Measurements from ENCODE around the gene GSTA4.
A peak's percentile ranks its signal among the peaks of the same experiment; 100 is the strongest.

The GSTA4 gene, protein sequence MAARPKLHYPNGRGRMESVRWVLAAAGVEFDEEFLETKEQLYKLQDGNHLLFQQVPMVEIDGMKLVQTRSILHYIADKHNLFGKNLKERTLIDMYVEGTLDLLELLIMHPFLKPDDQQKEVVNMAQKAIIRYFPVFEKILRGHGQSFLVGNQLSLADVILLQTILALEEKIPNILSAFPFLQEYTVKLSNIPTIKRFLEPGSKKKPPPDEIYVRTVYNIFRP

DNA sequence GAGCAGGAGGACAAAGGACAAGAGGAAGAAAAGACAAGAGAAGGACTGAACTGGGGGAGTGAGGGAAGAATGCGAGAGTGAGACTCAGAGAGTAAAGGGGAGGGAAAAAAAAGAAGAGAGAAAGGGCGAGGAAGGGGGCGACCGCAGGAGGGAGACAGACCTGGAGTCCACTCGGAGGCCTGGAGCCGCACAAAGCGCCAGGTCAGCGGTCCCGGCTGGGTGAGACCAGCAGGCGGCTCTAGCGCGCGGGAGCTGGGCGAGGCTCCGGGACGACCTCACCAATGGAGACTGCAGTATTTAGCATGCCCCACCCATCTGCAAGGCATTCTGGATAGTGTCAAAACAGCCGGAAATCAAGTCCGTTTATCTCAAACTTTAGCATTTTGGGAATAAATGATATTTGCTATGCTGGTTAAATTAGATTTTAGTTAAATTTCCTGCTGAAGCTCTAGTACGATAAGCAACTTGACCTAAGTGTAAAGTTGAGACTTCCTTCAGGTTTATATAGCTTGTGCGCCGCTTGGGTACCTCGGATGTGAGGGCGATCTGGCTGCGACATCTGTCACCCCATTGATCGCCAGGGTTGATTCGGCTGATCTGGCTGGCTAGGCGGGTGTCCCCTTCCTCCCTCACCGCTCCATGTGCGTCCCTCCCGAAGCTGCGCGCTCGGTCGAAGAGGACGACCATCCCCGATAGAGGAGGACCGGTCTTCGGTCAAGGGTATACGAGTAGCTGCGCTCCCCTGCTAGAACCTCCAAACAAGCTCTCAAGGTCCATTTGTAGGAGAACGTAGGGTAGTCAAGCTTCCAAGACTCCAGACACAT, at the start of gene GSTA4:
Gene GSTA4 (minus strand): TSS at position 196 of the 824 bp plus-strand sequence. CDS start 1,041 bp downstream, outside the sequence.
- peak; percentile 83 for DNase-seq

DNA sequence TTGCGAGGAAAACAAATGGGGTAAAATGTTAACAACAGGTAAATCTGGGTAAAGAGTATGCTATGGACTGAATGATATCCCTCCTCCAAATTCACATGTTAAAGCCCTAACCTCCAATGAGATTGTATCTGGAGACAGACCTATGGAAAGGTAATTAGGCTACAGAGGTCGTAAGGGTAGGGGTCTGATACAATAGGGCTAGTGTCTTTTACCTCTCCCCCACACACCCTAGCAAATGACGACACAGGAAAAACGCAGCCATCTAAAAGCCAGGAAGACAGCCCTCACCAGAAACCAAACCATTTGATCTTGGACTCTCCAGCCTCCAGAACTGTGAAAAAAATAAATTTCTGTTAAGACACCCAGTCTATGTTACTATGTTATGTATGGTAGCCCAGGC, 49.5 kb upstream of the GSTA4 start:
- DNase-seq = no peak

DNA sequence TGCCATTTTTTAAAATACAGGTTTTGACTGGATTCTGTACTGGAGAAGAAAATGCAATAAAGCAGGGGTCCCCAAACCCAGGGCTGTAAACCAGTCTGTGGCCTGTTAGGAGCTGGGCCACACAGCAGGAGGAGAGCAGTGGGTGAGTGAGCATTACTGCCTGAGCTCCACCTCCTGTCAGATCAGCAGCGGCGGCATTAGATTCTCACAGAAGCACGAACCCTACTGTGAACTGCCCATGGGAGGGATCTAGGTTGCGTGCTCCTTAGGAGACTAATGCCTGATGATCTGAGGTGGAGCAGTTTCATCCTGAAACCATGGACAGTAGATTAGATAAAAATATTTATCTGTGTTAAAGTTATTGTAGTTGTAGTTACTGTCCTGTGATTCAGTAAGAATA, 49.0 kb upstream of the GSTA4 start:
- DNase-seq = no peak

DNA sequence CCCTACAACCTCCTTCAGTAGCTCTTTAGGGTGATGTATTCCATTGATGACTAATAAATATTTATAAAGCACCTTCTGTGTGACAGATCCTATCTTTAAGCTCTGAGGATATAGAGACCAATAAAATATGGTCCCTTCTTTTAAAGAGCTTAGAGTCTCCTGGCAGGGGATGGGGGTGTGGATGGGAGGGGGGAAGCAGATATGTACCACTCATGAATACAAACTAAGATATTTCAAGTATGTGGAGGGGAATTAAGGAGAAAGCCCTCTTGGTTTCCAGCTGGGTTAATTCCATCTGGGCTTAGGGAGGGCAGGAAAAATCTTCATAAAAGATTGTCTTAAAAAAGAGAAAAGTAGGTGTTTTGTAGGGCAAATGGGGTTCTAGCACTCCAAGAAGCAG, 48.5 kb upstream of the GSTA4 start:
- DNase-seq = no peak

DNA sequence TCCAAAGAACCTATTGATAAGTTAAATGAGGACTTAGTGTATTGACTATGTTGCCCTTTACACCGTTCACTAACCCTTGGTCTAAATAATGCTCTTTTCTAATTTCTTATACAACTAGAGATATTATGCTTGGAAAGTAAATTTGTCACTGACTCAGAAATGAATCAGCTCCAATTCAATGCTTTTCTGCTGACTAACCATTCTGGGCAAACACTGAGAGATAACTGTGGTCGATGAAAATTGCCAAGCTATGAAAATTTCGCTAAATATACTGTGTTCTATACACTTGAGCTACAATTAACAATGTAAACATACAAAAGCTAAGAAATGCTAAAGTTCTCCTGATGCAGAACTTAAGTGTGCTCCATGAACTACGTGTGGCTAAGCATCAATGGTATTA, 47.0 kb upstream of the GSTA4 start:
- DNase-seq = no peak

DNA sequence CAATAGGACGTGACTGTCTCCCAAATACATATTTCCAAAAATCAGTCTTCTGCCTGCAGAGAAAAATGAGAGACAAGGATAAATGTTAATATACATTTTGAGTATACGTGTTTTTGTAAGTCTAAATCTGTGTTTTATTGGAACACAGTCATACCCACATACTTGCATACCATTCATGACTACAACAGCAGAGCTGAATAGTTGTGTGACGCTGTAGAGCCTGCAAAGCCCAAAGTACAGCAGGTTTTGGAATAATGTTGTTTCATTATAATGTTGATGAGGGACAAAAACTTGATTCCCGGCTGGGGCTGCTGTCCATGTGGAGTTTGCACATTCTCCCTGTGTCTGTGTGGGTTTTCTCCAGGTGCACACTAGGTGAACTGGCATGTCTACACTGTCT, 46.3 kb upstream of the GSTA4 start:
- no peak for DNase-seq

DNA sequence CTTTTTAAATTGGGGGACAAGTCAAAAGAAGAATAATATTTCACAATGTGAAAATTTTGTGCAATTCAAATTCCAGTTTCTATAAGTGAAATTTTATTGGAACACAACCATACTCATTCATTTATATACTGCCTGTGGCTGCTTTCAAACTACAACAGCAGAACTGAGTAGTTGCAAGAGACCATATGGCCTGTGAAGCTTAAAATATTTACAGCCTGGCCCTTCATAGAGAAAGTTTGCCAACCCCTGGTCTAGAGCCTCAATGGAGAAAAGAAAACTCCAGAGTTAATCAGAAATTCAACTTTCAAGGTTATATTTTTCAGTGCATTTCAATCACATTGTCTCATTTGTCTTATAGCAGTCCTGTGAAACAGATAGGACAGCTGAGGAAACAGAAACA, 43.5 kb upstream of the GSTA4 start:
- no peak for DNase-seq

DNA sequence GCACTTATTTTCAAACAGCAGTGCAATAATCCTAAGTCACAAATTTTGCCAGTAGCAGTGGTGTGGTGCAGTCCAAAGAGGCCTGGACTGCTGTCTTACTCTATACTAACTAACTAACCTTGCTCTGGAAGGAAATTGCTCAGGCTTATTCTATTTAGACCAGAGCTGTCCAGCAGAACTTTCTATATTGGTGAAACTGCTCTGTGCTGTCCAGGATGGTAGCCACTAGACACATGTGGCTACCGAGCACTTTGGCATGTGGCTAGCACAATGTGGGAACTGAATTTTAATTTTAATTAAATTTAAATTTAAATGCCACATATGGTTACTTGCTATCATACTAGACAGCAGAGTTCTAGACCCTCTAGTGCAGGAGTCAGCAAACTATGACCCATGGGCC, 43.1 kb upstream of the GSTA4 start:
- no peak for DNase-seq

DNA sequence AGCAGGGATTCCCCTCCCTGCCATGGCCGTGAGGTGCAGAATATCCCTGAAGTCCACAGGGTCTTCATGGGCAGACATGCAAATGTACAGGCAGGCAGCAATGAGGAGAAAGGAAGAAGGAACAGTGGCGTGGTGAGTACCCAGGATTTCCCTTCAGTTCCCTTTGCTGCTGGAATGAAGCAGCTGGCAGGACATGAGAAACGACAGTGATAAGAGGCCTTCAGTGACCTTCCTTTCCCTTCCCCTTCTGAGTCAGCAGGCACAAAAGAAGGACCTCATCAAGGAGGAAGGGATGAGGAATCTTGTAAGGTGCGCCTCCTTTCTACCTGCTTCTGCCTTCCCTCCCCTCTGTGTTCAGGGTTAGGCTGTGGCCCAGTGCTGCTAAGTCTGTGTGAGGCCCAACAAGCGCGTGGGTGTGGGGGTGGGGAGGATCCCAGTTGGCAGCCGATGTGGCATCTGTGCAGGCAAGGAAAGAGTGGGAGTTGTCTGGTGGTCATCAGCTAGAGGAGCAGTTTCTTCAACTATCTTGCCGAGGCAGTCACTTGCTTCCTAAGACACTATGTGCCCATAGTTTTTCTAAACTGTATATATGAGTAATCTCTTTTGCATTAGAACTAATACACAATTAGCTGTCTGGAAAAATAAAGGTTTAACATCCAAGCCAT, 40.6 kb upstream of the GSTA4 start:
- no peak for DNase-seq

DNA sequence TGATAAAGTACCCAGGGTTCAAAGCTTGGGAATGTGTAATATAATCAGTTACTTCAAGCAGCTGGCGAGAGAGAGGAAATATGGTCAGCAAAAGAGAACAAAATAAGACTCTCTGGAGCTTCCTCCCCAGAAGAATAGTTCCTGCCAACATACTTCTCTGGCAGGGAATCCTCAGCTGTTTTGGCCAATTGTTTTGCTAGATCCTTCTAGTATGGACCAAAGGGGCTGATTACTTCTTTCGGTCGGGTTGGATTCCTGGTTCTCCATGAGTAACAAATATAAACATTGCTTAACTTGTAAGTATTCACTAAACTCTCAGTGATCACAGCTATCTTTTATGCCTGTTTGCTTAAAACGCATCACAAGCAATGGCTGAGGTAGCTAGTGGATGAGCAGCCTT, 38.7 kb upstream of the GSTA4 start:
- DNase-seq = no peak

DNA sequence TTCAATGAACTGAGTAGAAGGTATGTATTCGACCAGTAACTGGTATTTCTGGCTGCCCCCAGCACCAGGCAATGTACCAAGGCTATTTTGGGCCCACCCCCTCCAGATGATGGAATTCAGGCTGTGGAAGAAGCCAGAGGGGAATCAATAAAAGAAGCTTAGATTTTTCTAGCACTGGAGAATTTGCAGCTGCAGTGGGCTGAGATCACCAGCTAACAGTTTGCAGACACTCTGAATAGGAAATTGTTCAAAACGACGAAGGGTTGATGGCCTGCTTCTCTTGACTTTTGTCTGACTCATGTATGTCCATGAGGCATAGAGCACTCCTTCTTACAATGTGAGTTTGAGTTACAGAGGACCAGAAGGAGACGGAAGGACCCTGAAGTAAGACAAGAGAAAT, 37.8 kb upstream of the GSTA4 start:
- DNase-seq = no peak

DNA sequence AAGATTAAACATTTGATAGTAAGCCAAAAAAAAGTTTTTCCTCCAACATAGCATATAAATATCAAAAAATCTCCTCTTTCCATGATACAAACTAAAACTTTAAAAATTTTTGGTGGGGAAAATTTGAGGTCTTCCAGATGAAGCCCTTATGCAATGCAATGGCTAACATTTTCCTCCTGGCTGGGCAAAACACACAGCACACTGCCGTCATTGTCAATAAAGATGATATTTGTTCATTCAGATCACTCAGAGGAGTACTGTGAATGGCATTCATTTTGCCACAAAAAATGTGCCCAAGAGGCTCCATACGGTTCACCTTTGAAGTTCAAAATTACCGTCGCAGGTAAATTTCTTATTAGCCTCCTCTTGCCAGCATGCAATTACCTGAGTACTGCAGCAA, 36.2 kb upstream of the GSTA4 start:
- DNase-seq = no peak

DNA sequence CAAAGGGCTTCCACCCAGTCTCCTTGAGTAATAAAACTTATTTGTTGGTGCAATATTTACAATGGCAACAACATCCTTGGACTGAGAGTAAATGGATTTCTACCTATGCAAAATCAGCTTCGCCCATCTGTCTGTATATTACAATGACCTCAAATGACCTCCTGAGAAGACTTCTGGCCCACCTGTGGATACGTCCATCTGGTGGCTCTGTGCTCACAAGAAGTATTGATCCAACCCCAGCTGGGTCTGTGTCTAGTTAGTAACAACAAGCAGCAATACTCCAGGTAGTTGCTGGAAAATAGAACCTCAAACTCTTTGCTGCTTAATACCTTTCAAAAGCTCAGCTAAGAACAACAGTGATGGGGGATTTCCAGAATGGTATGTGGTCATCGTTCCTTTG, 34.7 kb upstream of the GSTA4 start:
- no peak for DNase-seq

DNA sequence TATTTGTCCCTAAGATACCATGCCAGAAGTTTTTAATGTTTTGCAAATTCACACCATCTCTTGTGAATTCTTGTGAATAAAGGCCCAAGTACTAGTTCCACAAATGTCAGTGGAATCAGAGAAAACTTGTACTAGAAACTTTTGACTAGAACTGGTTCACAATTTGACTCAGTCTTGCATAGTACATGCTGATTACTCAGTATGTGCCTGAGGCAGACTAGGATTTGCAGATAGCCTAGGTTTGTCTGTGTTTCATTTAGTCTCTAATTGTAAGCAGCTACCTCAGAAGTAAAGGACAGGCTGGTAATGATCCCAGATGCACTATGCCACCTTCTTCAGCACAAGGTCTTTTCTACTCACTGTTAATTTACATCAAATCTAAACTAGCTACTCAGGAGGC, 34.2 kb upstream of the GSTA4 start:
- no peak for DNase-seq

DNA sequence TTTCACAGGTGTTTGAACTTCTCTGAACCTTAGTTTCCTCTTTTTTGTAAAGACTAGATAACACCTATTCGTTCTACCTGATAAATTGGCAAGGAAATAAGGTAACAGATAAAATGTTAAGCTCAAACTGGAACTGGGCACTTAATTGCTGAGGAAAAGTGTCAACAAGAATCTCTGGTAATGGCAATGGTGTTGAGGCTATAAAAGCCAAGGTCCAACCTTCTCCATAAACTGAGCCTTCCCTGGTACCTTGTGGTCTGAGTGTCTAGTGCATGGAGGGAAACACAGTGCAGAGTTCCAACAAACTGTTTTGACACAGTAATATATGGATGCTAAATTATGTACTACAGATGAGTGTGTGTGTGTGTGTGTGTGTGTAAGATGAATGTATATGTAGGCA, 33.4 kb upstream of the GSTA4 start:
- DNase-seq = no peak

DNA sequence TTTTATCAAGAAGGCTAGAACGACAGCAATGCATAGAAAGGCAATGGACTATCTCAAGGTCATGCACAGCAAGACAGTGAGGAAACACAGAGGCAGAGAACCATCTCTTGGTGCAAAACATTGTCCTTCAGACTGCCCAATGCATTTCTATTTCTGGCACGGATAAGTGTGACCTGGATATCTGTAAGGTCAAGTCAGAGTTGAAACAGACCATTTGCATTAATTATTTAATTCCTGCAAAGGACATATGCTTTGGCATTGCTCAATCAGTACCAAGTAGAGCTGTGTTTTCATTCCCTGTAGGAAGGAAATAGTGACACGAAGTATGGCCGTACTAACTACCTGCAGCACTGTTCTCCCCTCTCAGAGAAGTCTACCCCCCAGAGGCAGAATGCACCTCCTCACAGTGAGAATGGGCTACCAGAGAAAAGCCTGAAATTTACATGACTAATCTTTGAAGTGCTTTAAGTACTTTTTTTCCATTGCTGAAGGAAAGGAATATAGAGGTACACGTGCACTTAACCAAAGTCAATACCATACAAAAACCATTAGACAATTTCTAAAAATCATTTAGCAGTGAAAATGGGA, 32.1 kb upstream of the GSTA4 start:
- no peak for DNase-seq

DNA sequence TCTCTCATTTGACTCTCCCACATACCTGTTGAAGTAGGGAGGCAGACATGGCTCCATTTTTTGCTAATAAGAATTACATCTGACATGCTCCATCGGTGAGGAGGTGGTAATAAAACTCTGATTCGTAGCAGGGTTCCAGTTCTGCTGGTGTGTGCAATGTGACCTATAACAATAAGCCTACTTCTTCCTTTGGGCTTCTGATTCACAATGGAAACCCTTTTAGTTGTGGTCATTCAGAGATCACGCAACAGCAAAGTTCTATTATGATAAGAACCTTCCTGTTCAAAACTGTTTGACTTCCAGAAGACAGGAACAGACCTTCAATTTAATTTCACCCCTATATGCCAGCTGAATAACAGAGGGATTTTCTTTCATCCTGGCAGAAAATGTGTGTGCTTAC, 31.4 kb upstream of the GSTA4 start:
- DNase-seq = no peak

DNA sequence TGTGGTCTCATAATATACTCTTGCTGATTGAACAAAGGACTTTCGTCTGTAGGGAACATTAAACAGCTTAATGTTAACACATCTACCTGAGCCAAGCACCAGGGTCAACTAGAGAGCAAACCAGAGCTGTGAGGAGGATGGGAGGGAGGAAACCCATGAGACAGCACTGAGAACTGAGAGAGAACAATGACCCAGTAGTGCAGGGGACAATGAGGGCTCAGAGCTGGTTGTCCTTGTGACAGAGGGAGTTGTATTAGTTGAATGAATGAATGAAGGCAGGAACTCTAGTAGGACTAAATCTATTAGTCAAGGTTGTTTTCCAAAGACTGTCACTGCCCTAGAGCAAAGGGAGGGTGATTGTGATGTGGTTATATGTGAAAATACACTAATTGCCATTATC, 28.2 kb upstream of the GSTA4 start:
- no peak for DNase-seq

DNA sequence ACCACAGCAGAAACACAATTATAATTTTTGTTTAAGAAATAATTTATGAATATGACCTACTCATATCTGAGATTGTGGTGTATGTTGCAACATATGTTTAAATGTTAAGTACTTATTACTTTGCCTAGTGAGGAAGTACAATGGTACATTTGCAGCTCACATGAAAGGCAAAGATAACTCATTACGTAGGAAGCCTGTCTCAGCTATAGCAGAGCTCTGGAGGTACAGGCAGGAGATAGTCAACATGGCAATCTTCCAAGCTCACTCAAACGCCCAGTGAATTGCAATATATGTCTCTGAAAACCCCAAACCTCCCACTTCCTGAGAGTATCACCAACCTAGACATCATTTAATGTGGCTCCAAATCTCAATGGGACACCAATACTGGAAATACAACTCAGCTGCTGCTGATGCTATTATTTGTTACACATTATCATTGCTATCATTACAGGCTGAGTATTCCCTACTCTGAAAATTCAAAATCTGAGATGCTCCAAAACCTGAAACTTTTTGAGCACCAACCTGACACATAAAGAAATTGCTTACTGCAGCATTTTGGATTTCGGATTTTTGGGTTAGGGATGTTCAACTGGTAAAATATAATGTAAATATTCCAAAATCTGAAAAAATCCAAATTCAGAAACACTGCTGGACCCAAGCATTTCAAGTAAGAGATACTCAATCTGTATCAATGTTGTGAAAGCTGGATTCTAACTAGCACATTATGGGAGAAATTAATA, 25.1 kb upstream of the GSTA4 start:
- no peak for DNase-seq

DNA sequence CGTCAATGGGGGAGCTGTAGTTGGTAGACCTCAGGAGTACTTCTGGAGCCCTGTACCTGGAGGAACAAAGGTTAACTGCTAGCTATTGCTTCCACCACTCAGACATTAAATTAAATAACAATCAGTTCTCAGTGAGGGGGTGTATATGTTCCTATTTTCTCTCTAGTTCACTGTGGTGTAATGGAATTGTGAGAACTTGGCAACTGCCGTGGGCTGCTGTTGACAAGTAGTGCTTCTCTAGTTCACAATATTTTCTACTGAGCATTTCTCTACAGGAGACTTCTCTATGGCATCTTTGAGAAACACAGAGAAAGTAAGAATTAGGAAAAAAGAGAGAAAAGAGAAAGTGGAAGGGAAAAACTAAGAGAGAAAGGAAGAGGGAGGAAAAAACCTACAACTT, 23.4 kb upstream of the GSTA4 start:
- no peak for DNase-seq

DNA sequence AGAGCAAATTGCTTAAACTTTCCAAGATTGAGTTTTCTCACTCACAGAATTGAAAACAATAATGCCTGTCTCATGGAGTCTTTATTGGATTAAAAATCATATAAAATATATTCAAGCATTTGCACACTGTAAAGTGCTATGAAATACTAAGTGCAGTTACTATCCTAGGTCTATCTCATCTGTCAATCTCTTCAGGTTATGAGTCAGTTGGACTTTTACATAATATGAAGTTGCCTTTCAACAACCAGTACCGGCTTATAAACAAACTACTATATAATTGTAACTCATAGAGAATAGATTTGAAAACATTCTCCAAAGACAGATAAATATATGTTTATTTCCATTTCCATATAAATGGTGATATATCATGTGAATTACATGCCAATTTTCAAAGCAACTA, 20.4 kb upstream of the GSTA4 start:
- DNase-seq = no peak

DNA sequence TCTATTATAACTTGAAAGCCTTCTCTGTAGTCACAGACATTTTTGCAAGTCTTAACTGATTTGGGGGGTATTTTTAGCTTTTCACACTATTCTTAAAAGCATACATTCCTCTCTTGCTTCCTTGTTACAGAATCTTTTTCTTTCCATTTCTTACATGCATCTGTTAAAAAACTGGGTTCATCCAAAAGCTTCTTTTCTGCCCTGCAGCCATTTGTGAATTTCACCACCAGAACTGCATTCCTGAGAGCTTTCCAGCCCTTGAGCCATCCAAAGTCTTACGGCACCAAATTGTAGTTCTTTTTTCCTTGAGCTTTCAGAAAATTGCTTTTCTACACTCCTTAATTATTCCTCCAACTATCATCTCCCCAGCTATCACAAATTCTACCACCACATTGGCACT, 19.7 kb upstream of the GSTA4 start:
- DNase-seq = no peak

DNA sequence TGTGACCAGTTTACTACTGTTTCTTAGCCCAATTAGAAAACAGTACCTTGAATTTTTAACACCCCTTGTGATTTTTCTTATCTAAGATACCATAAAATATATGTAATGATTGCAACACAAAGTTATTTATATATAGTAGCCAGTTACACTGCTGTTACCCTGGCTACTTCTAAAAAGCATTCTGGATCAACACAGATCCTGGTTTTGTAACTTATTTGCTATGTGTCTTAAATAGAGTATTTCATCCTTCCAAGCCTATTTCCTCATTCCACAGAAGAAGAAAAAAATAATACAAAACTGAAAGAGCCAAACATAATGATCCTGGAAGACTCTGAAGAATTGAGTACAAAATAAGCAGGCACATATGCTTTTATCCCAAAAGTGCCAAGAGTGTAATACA, 19.0 kb upstream of the GSTA4 start:
- DNase-seq = no peak
